Measurements from ENCODE around the gene EIF1B. TPM values are rescaled to one million over a fixed set of nuclear protein-coding genes. Genes with fewer than 3 reads are reported as not detected.

Gene EIF1B
- total RNA-seq, 1 experiment from 2014 or later = 39.9 TPM

DNA sequence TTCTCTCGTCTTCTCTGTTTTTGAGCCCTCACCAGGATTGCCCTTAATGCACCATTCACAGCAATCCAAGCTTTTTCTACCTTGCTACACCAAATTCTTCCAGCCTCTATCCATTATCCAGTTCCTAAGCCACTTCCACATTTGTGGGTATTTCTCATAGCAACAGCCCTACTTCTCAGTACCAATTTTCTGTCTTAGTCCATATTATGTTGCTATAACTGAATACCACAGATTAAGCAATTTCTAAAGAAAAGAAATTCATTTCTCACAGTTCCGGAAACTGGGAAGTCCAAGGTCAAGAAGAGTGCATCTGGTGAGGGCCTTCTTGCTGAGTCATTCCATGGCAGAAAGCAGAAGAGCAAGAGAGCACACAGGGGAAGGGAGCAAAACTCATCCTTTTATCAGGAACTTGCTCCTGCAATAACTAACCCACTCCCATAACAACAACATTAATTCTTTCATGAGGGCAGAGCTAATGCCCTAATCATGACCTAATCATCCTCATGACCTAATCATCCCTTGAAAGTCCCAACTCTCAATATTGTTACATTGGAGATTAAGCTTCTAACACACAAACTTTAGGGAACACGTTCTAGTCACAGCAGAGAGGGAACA, 9.7 kb upstream of the EIF1B start:
- Histone ChIP-seq H3K9me3 (ENCODE audit: insufficient read depth, low read depth) (no peaks in the 10 kb centered on the region), H3F3A (ENCODE audit: insufficient read depth, low read depth) (no peaks in the 10 kb centered on the region), H3K4me2 (no peak overlapping the region), H3K9me2 (ENCODE audit: insufficient read depth) (no peaks in the 10 kb centered on the region), H4K20me1 (ENCODE audit: insufficient read depth) (no peaks in the 10 kb centered on the region), H3K79me2 (ENCODE audit: low read depth) (no peaks in the 10 kb centered on the region), H3K4me1 (replicated peaks; ENCODE audit: insufficient read depth) (no peaks in the 10 kb centered on the region; the same call in 1 of the 2 replicates), H3K27me3 (ENCODE audit: insufficient read depth, low read depth) (no peaks in the 10 kb centered on the region), H3K27ac (no peak overlapping the region), H3K36me3 (ENCODE audit: low read depth) (no peaks in the 10 kb centered on the region), H3K4me3 (no peak overlapping the region), H2AFZ (no peak overlapping the region)
- BruUV-seq (replicated peaks) = no TSS peak
- DNase-seq = no peak
- CTCF ChIA-PET = interaction anchor here (0.6 kb wide), 1 partner anchor 29 kb away, joined by 4 read pairs; no protein-coding TSS in a partner anchor
- intact Hi-C loops (cut with micrococcal nuclease; ENCODE audit: unreplicated experiment) = no loop called here
- POLR2A ChIA-PET (ENCODE audit: unreplicated experiment) = no interaction called here
- TF ChIP-seq EZH2 (IDR thresholded peaks at IDR 0.05; ENCODE audit: low read depth) = no peak
- TF ChIP-seq, protein P1, sequence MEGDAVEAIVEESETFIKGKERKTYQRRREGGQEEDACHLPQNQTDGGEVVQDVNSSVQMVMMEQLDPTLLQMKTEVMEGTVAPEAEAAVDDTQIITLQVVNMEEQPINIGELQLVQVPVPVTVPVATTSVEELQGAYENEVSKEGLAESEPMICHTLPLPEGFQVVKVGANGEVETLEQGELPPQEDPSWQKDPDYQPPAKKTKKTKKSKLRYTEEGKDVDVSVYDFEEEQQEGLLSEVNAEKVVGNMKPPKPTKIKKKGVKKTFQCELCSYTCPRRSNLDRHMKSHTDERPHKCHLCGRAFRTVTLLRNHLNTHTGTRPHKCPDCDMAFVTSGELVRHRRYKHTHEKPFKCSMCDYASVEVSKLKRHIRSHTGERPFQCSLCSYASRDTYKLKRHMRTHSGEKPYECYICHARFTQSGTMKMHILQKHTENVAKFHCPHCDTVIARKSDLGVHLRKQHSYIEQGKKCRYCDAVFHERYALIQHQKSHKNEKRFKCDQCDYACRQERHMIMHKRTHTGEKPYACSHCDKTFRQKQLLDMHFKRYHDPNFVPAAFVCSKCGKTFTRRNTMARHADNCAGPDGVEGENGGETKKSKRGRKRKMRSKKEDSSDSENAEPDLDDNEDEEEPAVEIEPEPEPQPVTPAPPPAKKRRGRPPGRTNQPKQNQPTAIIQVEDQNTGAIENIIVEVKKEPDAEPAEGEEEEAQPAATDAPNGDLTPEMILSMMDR (conservative IDR thresholded peaks at IDR 0.05) = no peak

DNA sequence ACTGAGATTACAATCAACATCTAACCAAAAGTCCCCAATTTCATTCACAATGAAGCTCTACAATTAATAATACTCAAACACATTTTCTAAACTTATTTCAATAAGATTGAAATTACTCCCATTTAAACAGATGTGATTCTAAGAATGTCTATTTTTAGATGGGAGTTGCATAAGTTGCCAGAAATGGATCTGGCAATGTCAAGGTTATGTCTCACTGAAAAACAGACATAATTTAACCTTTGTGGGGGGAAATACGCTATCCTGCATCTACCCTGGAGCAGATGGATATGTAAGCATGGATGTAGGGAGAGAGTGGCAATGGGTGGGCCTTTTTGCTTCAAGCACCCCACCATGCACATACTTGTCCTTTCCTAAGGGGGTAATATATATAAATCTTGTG, 6.7 kb upstream of the EIF1B start:
- Histone ChIP-seq H3K36me3 (ENCODE audit: low read depth) (no peaks in the 10 kb centered on the region), H3K79me2 (ENCODE audit: low read depth) (no peaks in the 10 kb centered on the region), H3K27ac (no peak overlapping the region), H3K4me3 (no peak overlapping the region), H3K27me3 (ENCODE audit: insufficient read depth, low read depth) (no peaks in the 10 kb centered on the region), H2AFZ (no peak overlapping the region), H3K4me2 (no peak overlapping the region), H3F3A (ENCODE audit: insufficient read depth, low read depth) (no peaks in the 10 kb centered on the region), H3K9me2 (ENCODE audit: insufficient read depth) (no peaks in the 10 kb centered on the region), H3K9me3 (ENCODE audit: insufficient read depth, low read depth) (no peaks in the 10 kb centered on the region), H3K4me1 (replicated peaks; ENCODE audit: insufficient read depth) (no peaks in the 10 kb centered on the region; the same call in 1 of the 2 replicates), H4K20me1 (ENCODE audit: insufficient read depth) (no peaks in the 10 kb centered on the region)
- intact Hi-C loops (cut with micrococcal nuclease; ENCODE audit: unreplicated experiment) = no loop called here
- TF ChIP-seq, protein P1 (conservative IDR thresholded peaks at IDR 0.05) = no peak
- no peak for TF ChIP-seq EZH2 (IDR thresholded peaks at IDR 0.05; ENCODE audit: low read depth)
- no peak for DNase-seq
- CTCF ChIA-PET = no interaction called here
- POLR2A ChIA-PET (ENCODE audit: unreplicated experiment) = no interaction called here
- no TSS peak for BruUV-seq (replicated peaks)

DNA sequence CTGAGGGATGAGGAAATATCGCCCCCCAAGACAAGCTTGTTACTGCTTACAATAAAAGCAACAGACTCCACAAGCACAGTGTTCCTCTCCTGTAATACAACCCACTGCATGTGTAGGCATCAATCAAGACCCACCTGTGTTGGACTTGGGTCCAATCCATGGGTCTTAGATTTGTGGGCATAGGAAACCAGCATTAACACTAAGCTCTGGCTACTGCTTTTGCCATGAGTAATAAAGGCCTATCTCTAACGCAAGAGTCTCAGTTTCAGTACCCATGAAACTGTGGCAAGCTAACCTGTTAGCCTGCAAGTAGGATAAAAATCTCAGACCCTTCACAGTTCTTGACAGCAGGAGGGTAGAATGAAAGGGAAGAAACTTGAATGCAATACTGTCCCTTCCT, 5.2 kb upstream of the EIF1B start:
- Histone ChIP-seq H3K9me3 (ENCODE audit: insufficient read depth, low read depth) (no peaks in the 10 kb centered on the region), H3K79me2 (ENCODE audit: low read depth) (no peaks in the 10 kb centered on the region), H3F3A (ENCODE audit: insufficient read depth, low read depth) (no peaks in the 10 kb centered on the region), H2AFZ (no peak overlapping the region), H3K27me3 (ENCODE audit: insufficient read depth, low read depth) (no peaks in the 10 kb centered on the region), H3K36me3 (ENCODE audit: low read depth) (no peaks in the 10 kb centered on the region), H3K9me2 (ENCODE audit: insufficient read depth) (no peaks in the 10 kb centered on the region), H3K27ac (no peak overlapping the region), H3K4me3 (no peak overlapping the region), H3K4me2 (no peak overlapping the region), H3K4me1 (replicated peaks; ENCODE audit: insufficient read depth) (peaks cover 3% of the 10 kb centered on the region; the same call in 1 of the 2 replicates), H4K20me1 (ENCODE audit: insufficient read depth) (no peaks in the 10 kb centered on the region)
- intact Hi-C loops (cut with micrococcal nuclease; ENCODE audit: unreplicated experiment) = no loop called here
- TF ChIP-seq EZH2 (IDR thresholded peaks at IDR 0.05; ENCODE audit: low read depth) = no peak
- TF ChIP-seq, protein P1 (conservative IDR thresholded peaks at IDR 0.05) = no peak
- POLR2A ChIA-PET (ENCODE audit: unreplicated experiment) = interaction anchor here (0.8 kb wide), 1 partner anchor 113 kb away, joined by 3 read pairs; no protein-coding TSS in a partner anchor
- BruUV-seq (replicated peaks) = no TSS peak
- no peak for DNase-seq
- CTCF ChIA-PET = no interaction called here

Measured in PC-9 (cell line).